Neural cell (in vitro differentiated cells): ENCODE data around the gene ZDHHC9. TPM values are rescaled to one million over a fixed set of nuclear protein-coding genes. Genes with fewer than 3 reads are reported as not detected.

Experiments
- H2AFZ ChIP-seq: fragments of 200-600, 300-800 bp; sonication (generic), shearing (Covaris generic); 2 replicates; pipeline ENCODE4 v1.6.0; 2014; ENCODE audit warnings: low read depth, mild to moderate bottlenecking, antibody characterized with exemption, low read length, moderate library complexity
- H3F3A ChIP-seq: fragments of 200-600 bp; shearing (Covaris generic); 2 replicates; pipeline ENCODE4 v1.6.1; 2016; ENCODE audit warnings: mild to moderate bottlenecking, moderate library complexity, mixed read lengths, antibody characterized with exemption, low read length; ENCODE audit not compliant: insufficient read depth, poor library complexity, severe bottlenecking
- H3K27ac ChIP-seq: fragments of 200-600, 300-800 bp; sonication (generic), shearing (Covaris generic); 2 replicates; pipeline ENCODE4 v1.5.1; 2014; ENCODE audit warnings: mild to moderate bottlenecking, low read length, moderate library complexity
- H3K27me3 ChIP-seq: fragments of 300-800, 200-600 bp; sonication (generic), shearing (Covaris generic); 2 replicates; pipeline ENCODE4 v1.6.0; 2014; ENCODE audit warnings: mild to moderate bottlenecking, low read depth, low read length, moderate library complexity; ENCODE audit not compliant: insufficient read depth
- H3K36me3 ChIP-seq: fragments of 300-800, 200-600 bp; sonication (generic), shearing (Covaris generic); 2 replicates; pipeline ENCODE4 v1.5.1; 2014; ENCODE audit warnings: mild to moderate bottlenecking, antibody characterized with exemption, low read length, moderate library complexity; ENCODE audit not compliant: insufficient read depth
- H3K4me2 ChIP-seq: fragments of 300-800, 200-600 bp; sonication (generic), shearing (Covaris generic); 2 replicates; pipeline ENCODE4 v1.6.0; 2014; ENCODE audit warnings: mild to moderate bottlenecking, low read length
- H3K4me3 ChIP-seq: fragments of 300-800, 200-600 bp; sonication (generic), shearing (Covaris generic); 2 replicates; pipeline ENCODE4 v1.5.1; 2014; ENCODE audit warnings: mild to moderate bottlenecking, low read length, moderate library complexity
- H3K79me2 ChIP-seq: fragments of 200-600 bp; shearing (Covaris generic); replicated peaks from 2 replicates; pipeline ENCODE4 v1.6.0; 2014; ENCODE audit warnings: mild to moderate bottlenecking, low read length, moderate library complexity; ENCODE audit not compliant: insufficient read depth
- H3K9ac ChIP-seq: fragments of 300-800, 200-600 bp; sonication (generic), shearing (Covaris generic); 2 replicates; pipeline ENCODE4 v1.6.1; 2016; ENCODE audit warnings: mild to moderate bottlenecking, low read length, mixed read lengths
- H3K9me2 ChIP-seq: fragments of 200-600 bp; shearing (Covaris generic); 2 replicates; pipeline ENCODE4 v1.6.1; 2016; ENCODE audit warnings: mild to moderate bottlenecking, low read length, mixed read lengths; ENCODE audit not compliant: insufficient read depth
- H3K9me3 ChIP-seq: fragments of 200-600, 300-800 bp; sonication (generic), shearing (Covaris generic); 2 replicates; pipeline ENCODE4 v1.6.1; 2016; ENCODE audit warnings: mild to moderate bottlenecking, mixed run types, low read length, moderate library complexity, mixed read lengths
- H4K20me1 ChIP-seq: fragments of 200-600 bp; shearing (Covaris generic); 2 replicates; pipeline ENCODE4 v1.6.1; 2016; ENCODE audit warnings: mild to moderate bottlenecking, mixed run types; ENCODE audit not compliant: insufficient read depth
- CTCF ChIP-seq: fragments of 450-650 bp; IDR thresholded peaks from 2 replicates; pipeline ENCODE4 v1.5.1; 2014; ENCODE audit warnings: antibody characterized with exemption, mild to moderate bottlenecking, moderate library complexity; ENCODE audit not compliant: poor library complexity, severe bottlenecking
- EP300 ChIP-seq: fragments of 450-650 bp; conservative IDR thresholded peaks from 2 replicates; pipeline ENCODE4 v1.6.1; 2014; ENCODE audit warnings: antibody characterized with exemption, mild to moderate bottlenecking, moderate library complexity; ENCODE audit not compliant: poor library complexity, severe bottlenecking
- EZH2 ChIP-seq: fragments of 200-600, 300-800 bp; shearing (Covaris generic), sonication (generic); IDR thresholded peaks from 2 replicates; pipeline ENCODE4 v1.6.1; 2014; ENCODE audit warnings: antibody characterized with exemption, low read length, borderline replicate concordance, mild to moderate bottlenecking; ENCODE audit not compliant: insufficient read depth, poor library complexity, severe bottlenecking
- MXI1 ChIP-seq: fragments of 450-650 bp; conservative IDR thresholded peaks from 2 replicates; pipeline ENCODE4 v1.6.1; 2014; ENCODE audit warnings: antibody characterized with exemption, mild to moderate bottlenecking; ENCODE audit not compliant: poor library complexity, severe bottlenecking
- POLR2AphosphoS5 ChIP-seq: IDR thresholded peaks from 2 replicates; pipeline ENCODE4 v1.6.1; 2012
- RAD21 ChIP-seq: fragments of 450-650 bp; conservative IDR thresholded peaks from 2 replicates; pipeline ENCODE4 v1.6.1; 2014; ENCODE audit warnings: antibody characterized with exemption, mild to moderate bottlenecking, moderate library complexity
- REST ChIP-seq: IDR thresholded peaks from 2 replicates; pipeline ENCODE4 v1.6.1; 2012; ENCODE audit warnings: borderline replicate concordance
- SMC3 ChIP-seq: fragments of 450-650 bp; conservative IDR thresholded peaks from 2 replicates; pipeline ENCODE4 v1.6.1; 2014; ENCODE audit warnings: antibody characterized with exemption, mild to moderate bottlenecking, moderate library complexity; ENCODE audit not compliant: poor library complexity
- TAF1 ChIP-seq: IDR thresholded peaks from 2 replicates; pipeline ENCODE4 v1.6.1; 2012; ENCODE audit warnings: low read depth
- polyA plus RNA-seq: library from polyadenylated mRNA; depleted of rRNA; stranded (reverse); fragments of >200 nt; gene quantifications from 2 replicates; pipeline ENCODE4 v1.2.3, GENCODE V29; 2014

The ZDHHC9 gene
- polyA plus RNA-seq, 1 donor from 2014 or later = 24.9 TPM

GRCh38 chrX:129818123-129818522, 25.6 kb downstream of the ZDHHC9 start:
- Histone ChIP-seq H3K9me2 (no peaks in the 10 kb centered on the region), H3K4me3 (no peak overlapping the region), H3K79me2 (no peaks in the 10 kb centered on the region), H3K27me3 (no peaks in the 10 kb centered on the region), H3K36me3 (no peaks in the 10 kb centered on the region), H3K27ac (no peak overlapping the region), H3F3A (no peaks in the 10 kb centered on the region), H3K4me2 (no peak overlapping the region), H2AFZ (no peak overlapping the region), H4K20me1 (no peaks in the 10 kb centered on the region), H3K9ac (no peak overlapping the region), H3K9me3 (no peaks in the 10 kb centered on the region)
- no peak for TF ChIP-seq REST
- TF ChIP-seq TAF1 = no peak
- TF ChIP-seq POLR2AphosphoS5 = no peak
- TF ChIP-seq EP300 = no peak
- TF ChIP-seq RAD21 = no peak
- TF ChIP-seq EZH2 = no peak
- TF ChIP-seq SMC3 = no peak
- no peak for TF ChIP-seq CTCF
- TF ChIP-seq MXI1 = no peak

GRCh38 chrX:129813662-129814368, 29.9 kb downstream of the ZDHHC9 start:
- Histone ChIP-seq H4K20me1 (no peaks in the 10 kb centered on the region), H3K9me2 (no peaks in the 10 kb centered on the region), H3K4me2 (no peak overlapping the region), H3K27me3 (no peaks in the 10 kb centered on the region), H3K79me2 (no peaks in the 10 kb centered on the region), H3K9ac (no peak overlapping the region), H3K36me3 (no peaks in the 10 kb centered on the region), H3F3A (no peaks in the 10 kb centered on the region), H2AFZ (no peak overlapping the region), H3K9me3 (no peaks in the 10 kb centered on the region), H3K4me3 (no peak overlapping the region), H3K27ac (no peak overlapping the region)
- TF ChIP-seq TAF1 (no peak), SMC3 (no peak), MXI1 (no peak), POLR2AphosphoS5 (no peak), EZH2 (no peak), EP300 (no peak), CTCF (no peak), RAD21 (no peak), REST (no peak)
